ENCODE results near the gene KRT4.

Gene KRT4

DNA sequence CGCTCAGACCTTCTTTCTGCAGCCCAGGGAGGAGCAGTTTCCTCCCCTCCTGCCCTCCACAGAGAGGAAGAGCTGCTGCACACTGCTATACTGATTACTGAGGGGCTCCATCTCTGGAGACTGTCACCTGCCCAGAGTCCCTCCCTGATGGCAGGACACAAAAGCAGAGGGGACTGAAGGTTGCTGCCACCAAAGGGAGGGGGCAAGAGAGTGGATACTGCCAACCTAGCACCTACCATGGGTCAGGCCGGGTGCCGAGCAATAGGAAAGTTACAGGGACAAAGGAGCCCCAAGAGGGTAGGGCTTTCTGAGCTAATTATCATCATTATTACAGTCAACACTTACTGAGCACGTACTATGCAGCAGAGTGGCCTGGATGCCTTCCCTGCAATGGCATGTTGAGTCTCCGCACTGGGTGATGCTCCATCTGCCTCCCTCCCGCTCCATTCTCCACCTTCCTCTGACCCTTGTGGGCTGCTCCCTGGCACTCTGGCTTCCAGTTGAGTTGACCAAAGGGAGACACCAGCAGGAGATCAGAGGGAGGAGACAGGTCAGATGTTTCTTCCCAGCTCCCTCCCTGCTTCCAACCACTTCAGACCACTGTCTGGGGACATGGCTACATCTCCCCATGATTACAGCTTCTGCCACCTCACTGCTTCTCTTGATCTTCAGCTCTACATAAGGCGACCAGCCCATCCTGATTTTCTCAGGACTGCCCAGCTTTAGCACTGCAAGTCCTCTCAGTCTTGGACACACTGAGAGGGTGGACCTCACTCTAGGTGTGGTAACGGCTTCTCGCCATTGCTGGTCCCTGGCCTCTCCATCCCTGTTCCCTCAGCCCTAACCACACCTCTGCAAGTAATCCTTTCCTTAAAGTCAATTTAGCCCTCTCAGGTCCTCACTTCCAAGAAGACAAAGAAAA is 22.8 kb upstream of the KRT4 start:
- no peak for DNase-seq (ENCODE audit: low spot score)

DNA sequence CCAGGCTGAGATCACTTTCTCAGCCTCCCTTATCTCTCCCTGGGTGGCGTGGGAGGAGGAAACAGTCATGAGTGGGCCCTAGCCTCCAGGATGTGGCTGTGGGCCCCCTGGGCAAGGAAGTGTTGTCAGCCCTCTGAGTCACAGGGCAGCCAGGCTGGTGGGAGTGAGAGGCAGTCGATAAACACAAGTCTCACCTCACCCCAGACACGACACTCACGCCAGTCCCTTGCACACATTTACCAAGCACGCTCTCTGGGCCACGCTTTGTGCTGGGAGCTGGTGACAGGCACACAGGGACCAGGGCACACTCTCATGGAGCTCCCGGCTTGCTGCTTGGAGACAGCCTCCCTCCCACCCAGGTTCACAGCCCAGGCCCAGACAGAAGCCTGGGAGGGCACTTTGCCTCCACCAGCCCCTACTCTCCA is 22.1 kb upstream of the KRT4 start:
- peak; percentile 55 for DNase-seq (ENCODE audit: low spot score)

DNA sequence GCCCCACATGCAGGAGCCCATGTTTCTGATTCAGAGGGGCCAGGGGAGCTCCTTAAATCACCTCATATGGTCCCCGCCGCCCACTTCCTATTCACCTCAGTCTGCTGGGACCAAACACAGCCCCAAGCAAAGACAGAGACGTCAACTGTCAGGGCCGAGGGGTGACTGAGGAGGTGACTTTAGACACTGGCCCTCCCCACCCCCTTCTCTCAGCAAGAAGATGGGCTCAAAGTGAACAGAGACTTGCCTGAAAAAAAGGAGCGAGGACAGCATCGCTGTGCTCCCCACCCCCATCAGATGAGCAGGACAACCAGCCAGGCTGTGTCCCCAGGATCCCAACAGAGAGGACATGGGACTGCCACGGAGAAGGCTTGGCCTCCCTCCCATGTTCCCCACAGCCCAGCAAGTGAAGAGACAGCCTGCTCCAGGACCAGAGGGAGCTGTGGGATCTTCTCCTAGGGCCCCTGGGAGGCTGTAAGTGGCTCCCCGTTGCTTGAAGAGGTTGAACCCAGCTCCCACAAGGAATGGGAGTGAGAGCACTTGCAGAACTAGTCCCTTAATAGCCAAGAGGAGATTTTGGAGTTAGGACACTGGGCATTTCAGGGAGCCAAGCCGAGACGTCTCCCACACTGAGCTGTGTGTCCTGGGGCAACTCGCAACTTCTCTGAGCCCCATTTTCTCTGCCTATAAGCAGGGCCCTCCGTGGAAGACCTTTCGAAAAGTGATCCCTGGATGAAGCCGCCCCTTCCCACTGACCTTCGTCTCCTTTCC is 21.5 kb upstream of the KRT4 start:
- DNase-seq (ENCODE audit: low spot score): no peak

DNA sequence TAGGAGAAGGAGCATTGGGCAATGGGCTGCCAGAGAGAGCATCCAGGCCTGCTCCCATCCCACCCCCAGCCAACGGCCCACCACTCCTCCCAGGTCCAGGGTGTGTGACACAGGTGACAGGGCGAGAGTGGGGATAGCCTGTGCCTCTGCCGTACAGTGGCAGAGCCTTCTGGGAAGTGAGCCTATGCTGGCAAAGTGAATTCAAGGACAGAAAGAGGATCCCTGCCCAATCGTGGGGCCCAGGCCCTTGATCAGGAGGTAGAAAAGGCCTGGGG is 20.7 kb upstream of the KRT4 start:
- no peak for DNase-seq (ENCODE audit: low spot score)

DNA sequence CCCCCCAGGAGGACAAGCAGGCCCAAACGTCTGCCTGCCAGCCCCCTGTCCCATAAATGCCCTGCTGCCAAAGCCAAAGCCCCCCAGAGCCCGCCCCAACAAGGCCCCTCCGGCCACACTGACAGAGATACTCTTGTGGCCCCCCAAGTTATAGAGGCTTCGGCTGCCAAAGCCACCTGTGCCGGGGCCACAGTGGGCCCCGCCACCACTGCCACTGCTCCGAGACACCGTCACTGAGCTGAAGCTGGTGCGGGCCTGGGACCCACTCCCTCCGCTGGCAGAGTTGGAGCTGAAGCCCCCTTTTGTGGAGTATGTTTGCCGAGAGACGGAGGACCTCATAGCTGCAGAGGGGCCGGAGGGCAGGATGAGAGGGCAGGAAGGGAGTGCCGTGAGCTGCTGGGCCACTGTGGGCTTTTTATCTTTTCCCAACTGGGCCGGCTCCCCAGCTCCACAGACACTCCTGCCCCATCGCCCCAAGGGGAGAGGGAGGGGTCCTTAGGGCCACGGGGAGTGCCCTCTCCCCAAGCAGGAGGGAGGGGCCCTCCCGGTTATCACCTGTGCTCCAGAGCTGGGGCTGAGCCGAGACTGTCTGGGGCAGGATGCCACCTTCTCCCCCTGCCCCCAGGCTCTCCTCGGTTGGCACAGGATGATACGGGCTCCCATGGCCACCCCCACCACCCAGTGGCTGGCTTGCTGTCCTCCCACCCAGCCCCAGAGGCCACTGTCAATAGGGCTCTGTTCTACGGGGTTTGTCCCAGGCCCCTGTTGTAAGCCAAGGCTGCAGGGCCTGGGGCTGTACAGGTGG is 20.2 kb upstream of the KRT4 start, which contains the start of gene KRT79:
Gene KRT79, minus strand, starts transcription at position 390 of the 805 bp plus-strand sequence. Its CDS starts 51 bp downstream, at position 339.
- DNase-seq (ENCODE audit: low spot score): no peak

DNA sequence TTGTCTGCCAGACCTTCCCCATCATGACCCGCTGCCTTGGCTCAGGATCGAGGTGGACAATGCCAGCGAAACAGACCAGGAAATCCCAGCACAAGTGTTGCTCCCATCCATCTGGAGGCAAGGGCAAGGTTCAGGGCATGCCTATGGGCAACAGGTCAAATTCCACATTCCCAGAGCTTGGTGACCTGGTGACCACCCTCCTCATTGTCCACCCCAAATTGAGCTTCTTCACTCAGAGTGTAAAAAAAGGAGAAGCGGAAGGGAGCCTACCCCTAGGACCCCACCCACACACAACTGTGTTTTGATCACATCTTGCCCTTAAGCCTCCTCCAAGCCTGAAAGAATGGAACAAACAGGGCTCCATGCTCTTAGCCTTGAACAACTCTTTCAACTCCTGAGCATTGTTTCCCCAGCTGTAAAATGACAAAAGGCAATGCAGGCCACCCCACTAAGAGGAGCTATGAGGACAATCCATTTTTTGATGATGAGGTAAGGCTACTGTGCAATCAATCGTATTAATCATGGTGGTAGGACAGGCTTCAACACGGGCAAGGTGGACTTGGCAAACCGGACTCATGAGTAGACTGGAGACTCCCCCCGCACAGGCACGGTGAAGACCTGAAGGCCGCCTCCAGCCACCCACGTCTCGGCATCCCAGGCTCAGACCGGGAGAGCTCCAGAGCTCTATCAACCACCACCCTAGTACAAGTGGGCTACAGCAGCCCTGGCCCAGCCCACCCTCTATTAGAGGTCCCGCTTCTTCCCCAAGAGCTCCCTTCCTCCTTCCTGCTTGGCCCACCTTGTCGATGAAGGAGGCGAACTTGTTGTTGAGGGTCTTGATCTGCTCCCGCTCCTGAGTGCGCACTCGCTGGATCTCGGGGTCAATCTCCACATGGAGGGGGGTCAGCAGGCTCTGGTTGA is 19.3 kb upstream of the KRT4 start:
- DNase-seq (ENCODE audit: low spot score): no peak

DNA sequence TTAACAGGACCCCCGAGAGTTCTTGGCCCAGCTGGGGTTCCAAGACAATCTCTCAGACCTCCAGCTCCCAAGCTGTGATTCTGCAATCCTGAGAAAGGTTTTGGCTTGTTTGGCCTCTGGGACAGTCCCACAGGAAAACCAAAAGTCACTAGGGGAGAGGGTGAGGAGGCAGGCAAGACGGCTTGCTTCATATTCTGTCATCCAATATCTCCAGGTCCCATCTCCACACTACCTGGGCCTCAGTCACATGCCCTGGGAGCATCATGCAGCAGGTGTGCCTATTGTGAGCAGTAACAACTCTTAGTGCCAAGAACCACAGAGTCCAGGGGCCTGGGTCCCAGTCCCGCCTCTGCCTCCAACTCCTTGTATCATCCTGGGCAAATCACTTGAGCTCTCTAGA is 18.5 kb upstream of the KRT4 start:
- DNase-seq (ENCODE audit: low spot score): no peak

DNA sequence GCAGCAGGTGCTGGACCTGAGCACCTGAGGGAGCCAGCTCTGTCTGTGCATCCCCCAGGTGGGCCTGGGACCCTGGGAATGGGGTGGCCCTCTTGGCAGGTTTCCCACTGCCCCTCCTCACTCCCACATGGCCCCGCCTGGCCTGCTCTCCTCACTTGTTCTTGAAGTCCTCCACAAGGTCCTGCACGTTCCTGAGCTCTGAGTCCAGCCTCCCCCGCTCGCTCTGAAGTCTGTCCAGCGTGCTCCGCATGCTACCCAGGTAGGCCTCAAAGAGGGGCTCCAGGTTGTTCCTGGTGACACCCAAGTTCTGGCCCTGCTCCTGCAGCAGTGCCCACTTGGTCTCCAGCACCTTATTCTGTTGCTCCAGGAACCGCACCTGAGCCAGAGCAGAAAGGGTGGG is 17.3 kb upstream of the KRT4 start:
- DNase-seq (ENCODE audit: low spot score): no peak

DNA sequence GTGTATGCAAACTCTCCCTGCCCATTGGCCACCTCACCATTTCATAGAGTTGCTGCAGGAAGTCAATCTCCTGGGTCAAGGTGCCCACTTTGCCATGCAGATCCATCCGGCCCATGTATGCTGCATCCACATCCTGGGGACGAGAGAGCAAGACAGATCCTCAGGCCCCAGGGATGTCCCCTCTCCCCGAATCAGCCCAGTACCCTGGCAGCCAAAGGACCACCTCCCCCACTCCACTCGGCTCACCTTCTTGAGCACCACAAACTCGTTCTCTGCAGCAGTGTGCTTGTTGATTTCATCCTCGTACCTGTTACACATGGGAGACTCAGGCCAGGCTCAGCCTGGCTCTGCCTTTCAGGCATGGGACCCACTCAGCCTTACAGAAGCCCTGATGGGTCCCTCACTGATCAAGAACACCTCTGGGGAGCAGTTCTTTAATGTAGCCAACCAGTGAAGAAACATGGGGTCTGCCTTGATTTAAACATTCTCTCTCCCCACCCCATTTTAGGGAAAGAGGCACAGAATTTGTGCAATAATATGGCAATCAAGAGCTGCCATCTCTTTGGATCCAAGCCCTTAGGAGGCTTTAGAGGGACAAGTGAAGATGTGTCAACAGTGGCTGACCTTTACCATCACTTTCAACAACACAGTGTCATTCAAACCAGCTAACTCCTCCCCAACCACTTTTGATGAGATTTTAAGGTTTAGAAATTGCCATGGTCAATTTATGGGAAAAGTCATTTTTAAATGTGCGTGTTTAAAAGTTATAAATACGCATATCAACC is 16.3 kb upstream of the KRT4 start:
- no peak for DNase-seq (ENCODE audit: low spot score)

DNA sequence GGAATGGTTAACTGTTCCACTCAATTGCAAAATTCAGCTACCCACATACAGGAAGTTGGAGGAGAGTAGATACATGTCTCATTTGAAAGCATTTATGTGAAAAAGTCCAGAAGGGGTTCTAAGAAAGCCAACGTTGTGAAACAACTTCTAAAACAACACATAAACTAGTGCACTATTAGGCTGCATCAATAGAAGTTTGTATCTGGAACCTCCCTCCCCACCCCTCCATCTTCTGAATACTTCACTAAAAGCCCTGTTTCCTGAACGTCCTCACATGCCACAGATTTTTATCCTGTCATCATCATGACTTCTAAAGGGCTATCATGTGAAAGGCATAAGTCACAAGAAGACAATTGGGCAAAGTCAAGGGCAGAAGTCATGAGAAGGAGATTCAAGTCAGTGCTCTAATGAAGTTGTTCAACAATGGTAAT is 14.7 kb upstream of the KRT4 start:
- DNase-seq (ENCODE audit: low spot score): no peak

DNA sequence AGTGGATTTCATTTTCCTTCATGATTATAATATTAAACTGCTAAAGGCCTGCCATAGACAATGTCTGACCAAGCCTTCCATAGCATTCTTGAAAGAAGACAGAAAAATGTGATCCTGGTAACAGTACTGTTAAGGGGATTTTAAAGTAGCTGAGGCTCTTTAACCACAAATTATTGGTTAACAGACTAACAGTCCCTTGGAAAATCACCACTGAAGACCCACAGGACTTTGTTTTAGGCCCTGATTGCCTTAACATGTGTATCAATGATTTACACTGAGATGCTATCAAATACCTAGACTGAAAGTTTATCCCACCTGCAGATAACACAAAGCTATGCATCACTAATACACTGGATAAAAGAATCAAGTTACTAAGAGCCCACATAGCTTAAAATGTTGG is 14.2 kb upstream of the KRT4 start:
- DNase-seq (ENCODE audit: low spot score): no peak

DNA sequence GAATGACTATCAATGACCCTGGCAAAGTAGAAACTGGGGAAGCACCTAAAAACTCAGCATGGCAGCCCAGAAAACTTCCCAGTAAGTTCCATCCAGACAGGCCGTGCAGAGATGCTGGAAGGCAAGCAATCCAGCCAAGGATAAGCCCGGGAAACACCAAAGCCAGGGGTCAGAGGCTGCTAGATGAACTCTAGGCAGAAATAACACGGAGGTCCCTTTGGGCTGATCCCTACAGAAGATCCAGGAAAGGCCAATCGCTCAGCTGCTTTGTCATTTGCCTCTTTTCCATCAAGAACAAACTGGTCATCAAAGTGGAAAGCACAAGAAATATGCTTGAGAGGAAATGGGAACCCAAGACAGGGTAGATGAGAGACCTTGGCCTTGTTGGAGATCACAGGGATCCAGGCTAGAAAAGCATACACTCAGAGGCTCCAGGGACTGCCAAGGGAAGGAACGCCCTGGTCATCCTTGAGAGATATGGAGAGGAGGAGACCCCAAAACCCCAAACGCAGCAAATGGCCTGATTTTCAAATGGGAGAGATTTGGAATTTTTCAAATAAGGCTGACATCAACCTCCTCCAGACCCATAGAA is 13.7 kb upstream of the KRT4 start:
- no peak for DNase-seq (ENCODE audit: low spot score)

DNA sequence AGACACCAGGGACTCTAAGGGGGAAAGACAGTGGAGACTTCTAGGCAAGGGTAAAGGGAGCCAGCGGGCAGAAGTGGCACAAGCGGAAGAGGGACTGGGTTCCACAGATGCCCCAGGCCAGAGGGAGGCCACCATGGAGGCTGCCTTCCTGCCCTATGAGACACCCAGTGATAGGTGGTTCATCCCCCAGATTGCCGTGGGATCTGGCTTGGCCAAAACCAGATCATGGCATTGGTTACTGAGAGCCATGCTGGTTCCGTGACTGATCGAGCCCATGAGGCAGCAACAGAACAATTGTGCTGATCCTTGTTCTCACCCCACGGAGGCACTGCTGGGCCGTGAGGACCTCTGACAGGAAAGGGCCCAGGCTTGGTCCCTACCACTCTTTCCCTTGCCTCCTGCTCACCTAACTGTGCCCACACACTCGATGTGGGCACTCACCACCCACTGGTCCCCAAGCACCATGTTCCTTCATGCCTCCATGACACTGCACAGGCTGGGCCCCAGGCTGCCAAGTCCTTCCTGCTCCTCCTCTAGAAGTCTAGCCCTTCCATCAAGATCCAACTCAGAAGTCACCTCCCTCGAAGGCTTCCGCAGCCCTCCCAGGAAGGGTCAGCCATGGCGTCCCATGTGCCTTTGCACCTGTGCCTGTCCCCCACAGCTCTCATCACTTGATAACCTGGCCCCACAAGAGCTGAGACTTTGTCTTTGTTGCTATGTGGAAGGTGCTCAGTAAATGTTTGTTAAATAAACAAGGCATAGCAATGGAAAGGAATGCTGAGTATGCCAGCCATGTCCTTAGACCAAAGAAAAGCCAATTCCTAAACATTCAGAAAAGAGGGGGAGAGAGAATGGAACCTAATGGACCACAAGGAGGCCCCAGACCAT is 12.9 kb upstream of the KRT4 start:
- DNase-seq (ENCODE audit: low spot score): peak; percentile 47

DNA sequence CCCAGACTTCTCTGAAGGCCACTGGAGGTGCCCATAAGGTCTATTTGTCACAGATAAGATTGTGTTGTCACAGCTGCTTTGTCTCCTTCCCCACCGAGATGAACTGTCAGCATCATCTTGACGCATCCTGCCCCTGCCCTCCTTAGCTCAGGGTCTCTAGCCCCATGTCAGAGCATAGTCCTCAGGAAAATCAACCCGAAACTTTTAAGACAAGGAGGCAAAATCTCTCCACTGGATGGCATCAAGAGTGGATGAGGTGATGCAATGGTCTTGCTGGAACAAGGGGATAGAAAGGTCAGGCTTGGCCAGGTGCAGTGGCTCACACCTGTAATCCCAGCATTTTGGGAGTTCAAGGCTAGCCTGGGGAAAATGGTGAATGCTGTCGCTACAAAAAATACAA is 12.0 kb upstream of the KRT4 start:
- DNase-seq (ENCODE audit: low spot score): no peak

DNA sequence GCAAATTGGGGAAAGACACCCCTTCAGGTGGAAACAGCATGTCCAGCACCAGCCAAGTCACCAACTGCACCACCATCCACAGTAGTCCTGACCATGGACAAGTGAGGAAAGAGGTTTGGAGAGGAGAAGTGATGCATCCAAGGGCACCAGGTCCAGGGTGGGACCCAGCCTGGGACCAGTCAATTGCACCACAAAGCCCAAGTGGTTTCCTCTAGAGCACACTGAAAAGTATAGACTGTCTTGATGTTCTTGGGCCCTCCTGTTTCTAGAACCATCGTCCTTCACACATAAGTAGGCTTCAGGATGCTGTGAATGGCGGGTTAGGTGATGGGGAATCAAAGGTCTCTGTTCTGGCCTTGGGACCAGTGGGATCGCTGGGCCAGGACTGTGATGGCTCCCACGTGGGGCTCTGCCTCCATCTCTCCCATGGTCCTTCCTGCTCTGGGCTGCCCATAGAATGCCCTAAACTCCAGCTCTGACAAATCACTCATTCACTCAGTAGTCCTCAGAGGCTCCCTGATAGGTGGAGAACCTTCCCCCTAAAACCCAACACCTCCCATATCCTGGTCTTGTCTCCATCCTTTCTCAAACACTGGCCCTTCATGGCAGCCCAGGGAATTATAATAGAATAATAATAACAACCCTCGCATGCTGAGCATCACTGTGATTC is 11.0 kb upstream of the KRT4 start:
- no peak for DNase-seq (ENCODE audit: low spot score)

DNA sequence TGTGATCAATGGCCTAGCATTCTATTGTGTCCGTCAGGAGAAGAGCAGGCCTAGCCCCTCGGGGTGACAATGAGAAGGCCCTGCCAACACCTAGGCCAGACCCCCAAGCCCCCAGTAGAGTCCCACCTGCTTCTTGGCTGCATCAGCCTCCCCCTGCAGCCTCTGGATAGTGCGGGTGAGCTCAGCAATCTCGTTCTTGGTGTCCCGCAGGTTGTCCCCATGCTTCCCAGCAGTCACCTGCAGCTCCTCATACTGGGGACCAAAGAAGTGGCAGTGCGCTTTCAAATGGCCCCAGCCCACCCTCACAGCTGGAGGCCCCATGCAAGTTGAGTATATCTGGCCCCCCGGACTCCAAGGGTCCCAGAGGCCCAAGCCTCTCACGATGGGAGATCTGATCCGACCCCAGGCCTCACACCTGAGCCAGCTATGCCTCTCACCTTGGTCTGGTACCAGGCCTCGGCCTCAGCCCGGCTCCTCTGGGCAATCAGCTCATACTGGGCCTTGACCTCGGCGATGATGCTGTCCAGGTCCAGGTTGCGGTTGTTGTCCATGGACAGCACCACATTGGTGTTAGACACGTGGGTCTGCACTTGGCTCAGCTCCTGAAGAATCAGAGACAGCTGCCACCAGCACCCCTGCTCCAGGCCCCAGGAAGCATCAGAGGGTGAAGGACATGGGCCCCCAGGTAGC is 10.0 kb upstream of the KRT4 start:
- no peak for DNase-seq (ENCODE audit: low spot score)

DNA sequence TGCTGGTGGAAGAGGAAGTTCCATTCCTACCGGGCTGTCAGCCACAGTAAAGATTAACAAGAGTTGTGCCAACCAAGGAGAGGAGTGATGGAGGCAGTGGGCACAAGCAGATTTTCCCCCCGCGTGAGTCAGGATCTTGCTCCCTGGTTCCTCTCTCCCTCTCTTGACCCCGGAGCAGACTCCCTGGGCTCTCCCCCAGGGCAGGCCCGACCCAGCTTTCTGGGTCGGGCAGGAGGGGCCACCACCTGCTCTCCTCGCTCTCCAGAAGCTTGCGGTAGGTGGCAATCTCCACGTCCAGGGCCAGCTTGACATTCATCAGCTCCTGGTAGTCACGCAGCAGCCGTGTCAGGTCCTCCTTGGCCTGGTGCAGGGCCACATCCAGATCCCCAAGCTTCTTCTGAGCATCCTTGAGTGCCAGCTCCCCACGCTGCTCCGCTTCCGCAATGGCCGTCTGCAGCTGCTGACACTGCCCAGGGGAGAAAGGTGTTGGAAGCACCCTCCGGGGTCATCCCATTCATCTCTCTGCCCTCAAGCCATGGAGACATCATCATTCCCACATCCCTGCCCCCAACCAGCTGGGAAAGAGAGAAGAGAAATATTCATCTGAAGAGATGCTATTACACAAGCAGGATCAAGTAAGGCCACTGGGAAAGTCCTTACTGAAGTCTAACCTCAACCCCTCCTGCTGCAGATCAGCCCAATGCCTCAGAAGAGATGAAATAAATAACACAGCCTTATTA is 9.0 kb upstream of the KRT4 start:
- DNase-seq (ENCODE audit: low spot score): no peak
